ENCODE measurements around the gene EFNA4. TPM values are rescaled to one million over a fixed set of nuclear protein-coding genes. Genes with fewer than 3 reads are reported as not detected.

EFNA4 gene
- total and polyA plus RNA-seq, 4 donors = 1.8 to 4.7 (median 3.3) TPM

DNA sequence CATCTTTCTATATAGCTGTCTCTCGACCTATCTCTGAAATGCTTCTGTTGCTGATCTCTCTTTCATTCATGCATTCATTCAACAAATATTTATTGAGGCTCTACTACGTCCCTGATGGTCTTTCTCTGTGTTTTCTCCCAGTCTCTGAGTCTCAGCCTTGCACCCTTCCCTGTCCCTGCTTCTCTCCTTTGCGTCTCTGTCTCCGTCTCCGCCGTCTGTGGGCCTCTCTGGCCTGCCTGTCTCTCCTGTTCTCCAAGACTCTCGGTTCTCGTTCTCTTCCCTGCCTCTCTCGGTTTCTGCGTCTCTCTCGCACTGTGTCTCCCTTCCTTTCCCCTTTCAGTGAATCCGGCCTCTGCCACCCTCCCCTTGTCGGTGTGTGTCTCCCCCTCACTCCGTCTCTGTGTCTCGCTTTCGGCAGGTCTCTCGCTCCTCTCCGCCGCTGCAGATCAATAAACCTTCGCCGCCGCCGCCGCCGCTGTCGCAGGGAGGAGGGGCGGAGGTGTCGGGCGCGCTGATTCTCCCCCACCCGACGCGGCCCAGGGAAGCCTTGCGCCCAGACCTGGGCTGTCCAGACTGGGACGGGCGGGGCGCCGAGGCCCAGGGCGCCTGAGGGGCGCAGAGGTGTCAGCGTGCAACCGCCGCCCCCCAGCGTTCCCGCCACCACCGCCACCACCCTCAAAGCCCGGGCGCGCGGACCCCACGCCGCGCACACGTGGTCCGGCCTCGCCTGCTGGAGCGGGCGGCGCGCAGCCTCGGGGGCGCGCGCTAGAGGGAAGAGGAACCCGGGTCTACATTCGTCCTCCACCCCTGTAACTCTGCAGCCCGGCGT lies 18.1 kb downstream of the EFNA4 start:
- H3K9me3 ChIP-seq (ENCODE audit: control insufficient read depth in 4 of 4, low read length in 3 of 4) = no peaks in the 10 kb centered on the region
- no peaks in the 10 kb centered on the region for H3K36me3 ChIP-seq (ENCODE audit: control insufficient read depth in 4 of 4, insufficient read depth in 3 of 4, low read depth in 1 of 4, low read length in 3 of 4)
- TF ChIP-seq, protein P1, sequence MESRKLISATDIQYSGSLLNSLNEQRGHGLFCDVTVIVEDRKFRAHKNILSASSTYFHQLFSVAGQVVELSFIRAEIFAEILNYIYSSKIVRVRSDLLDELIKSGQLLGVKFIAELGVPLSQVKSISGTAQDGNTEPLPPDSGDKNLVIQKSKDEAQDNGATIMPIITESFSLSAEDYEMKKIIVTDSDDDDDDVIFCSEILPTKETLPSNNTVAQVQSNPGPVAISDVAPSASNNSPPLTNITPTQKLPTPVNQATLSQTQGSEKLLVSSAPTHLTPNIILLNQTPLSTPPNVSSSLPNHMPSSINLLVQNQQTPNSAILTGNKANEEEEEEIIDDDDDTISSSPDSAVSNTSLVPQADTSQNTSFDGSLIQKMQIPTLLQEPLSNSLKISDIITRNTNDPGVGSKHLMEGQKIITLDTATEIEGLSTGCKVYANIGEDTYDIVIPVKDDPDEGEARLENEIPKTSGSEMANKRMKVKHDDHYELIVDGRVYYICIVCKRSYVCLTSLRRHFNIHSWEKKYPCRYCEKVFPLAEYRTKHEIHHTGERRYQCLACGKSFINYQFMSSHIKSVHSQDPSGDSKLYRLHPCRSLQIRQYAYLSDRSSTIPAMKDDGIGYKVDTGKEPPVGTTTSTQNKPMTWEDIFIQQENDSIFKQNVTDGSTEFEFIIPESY (IDR thresholded peaks at IDR 0.05) = no peak
- TF ChIP-seq GABPA (IDR thresholded peaks at IDR 0.05 in 1 of 2, conservative IDR thresholded peaks at IDR 0.05 in 1 of 2) (no peak), HNF4A (conservative IDR thresholded peaks at IDR 0.05) (no peak), JUND (IDR thresholded peaks at IDR 0.05) (no peak), YY1 (IDR thresholded peaks at IDR 0.05) (no peak), MAX (IDR thresholded peaks at IDR 0.05) (no peak), SP1 (IDR thresholded peaks at IDR 0.05) (no peak), NR2F2 (IDR thresholded peaks at IDR 0.05) (no peak), CTCF (IDR thresholded peaks at IDR 0.05; ENCODE audit: low read depth, low read length, missing input control) (no peak), REST (IDR thresholded peaks at IDR 0.05) (no peak)
- H3K4me1 ChIP-seq (ENCODE audit: control insufficient read depth in 4 of 4, insufficient read depth in 4 of 4, low read length in 3 of 4) = peaks cover 21 to 59% (median 43%) of the 10 kb centered on the region in 4 donors
- no peak for DNase-seq (ENCODE audit: low spot score)
- peaks cover 0 to 21% (median 8%) of the 10 kb centered on the region in 4 donors for H3K27me3 ChIP-seq (ENCODE audit: control insufficient read depth in 4 of 4, insufficient read depth in 4 of 4, low read length in 3 of 4)
- H3K4me3 ChIP-seq (ENCODE audit: low read depth in 1 of 3, low read length in 3 of 3) = peak overlapping the region in 1 of 3 donors; percentile 21
- H3K27ac ChIP-seq (ENCODE audit: low read depth in 1 of 2, low read length in 2 of 2) = no peak overlapping the region
- 2% methylated on average over 68 of the region's 68 CpGs for WGBS
- H3K9ac ChIP-seq (ENCODE audit: low read depth in 1 of 2, low read length in 2 of 2) = no peak overlapping the region

- no peaks in the 10 kb centered on the region for H3K9me3 ChIP-seq (ENCODE audit: control insufficient read depth in 4 of 4, low read length in 3 of 4)
- no peak overlapping the region for H3K9ac ChIP-seq (ENCODE audit: low read depth in 1 of 2, low read length in 2 of 2)
- H3K4me3 ChIP-seq (ENCODE audit: low read depth in 1 of 3, low read length in 3 of 3) = peak overlapping the region in 1 of 3 donors; percentile 21
- WGBS = 9% methylated on average over 36 of the region's 36 CpGs
- H3K4me1 ChIP-seq (ENCODE audit: control insufficient read depth in 4 of 4, insufficient read depth in 4 of 4, low read length in 3 of 4) = peaks cover 21 to 59% (median 43%) of the 10 kb centered on the region in 4 donors
- no peak for DNase-seq (ENCODE audit: low spot score)
- peaks cover 0 to 21% (median 8%) of the 10 kb centered on the region in 4 donors for H3K27me3 ChIP-seq (ENCODE audit: control insufficient read depth in 4 of 4, insufficient read depth in 4 of 4, low read length in 3 of 4)
- TF ChIP-seq, protein P2, sequence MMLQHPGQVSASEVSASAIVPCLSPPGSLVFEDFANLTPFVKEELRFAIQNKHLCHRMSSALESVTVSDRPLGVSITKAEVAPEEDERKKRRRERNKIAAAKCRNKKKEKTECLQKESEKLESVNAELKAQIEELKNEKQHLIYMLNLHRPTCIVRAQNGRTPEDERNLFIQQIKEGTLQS (IDR thresholded peaks at IDR 0.05) = no peak
- no peak for TF ChIP-seq RAD21 (IDR thresholded peaks at IDR 0.05)
- TF ChIP-seq FOXA2 (IDR thresholded peaks at IDR 0.05) = no peak
- no peak for TF ChIP-seq EGR1 (IDR thresholded peaks at IDR 0.05; ENCODE audit: low read depth in 2 of 2)
- no peak for TF ChIP-seq FOXA1 (IDR thresholded peaks at IDR 0.05)
- TF ChIP-seq NR2F2 (IDR thresholded peaks at IDR 0.05) = no peak
- TF ChIP-seq TAF1 (conservative IDR thresholded peaks at IDR 0.05) = no peak
- no peak for TF ChIP-seq SP1 (IDR thresholded peaks at IDR 0.05)
- TF ChIP-seq HNF4G (IDR thresholded peaks at IDR 0.05) = no peak
- no peak for TF ChIP-seq GABPA (IDR thresholded peaks at IDR 0.05 in 1 of 2, conservative IDR thresholded peaks at IDR 0.05 in 1 of 2)
- TF ChIP-seq, protein P1 (IDR thresholded peaks at IDR 0.05) = no peak
- TF ChIP-seq CTCF (IDR thresholded peaks at IDR 0.05; ENCODE audit: low read depth, low read length, missing input control) = no peak
- no peak for TF ChIP-seq JUND (IDR thresholded peaks at IDR 0.05)
- H3K27ac ChIP-seq (ENCODE audit: low read depth in 1 of 2, low read length in 2 of 2) = no peak overlapping the region
- no peaks in the 10 kb centered on the region for H3K36me3 ChIP-seq (ENCODE audit: control insufficient read depth in 4 of 4, insufficient read depth in 3 of 4, low read depth in 1 of 4, low read length in 3 of 4)
Measured at GRCh38 chr1:155082301-155083051, 18.9 kb downstream of the EFNA4 start.

Data from liver (tissue), 9 donors.